ENCODE results near the gene ID3. TPM values are rescaled to one million over a fixed set of nuclear protein-coding genes. Genes with fewer than 3 reads are reported as not detected.

ID3 gene
- total and polyA plus RNA-seq, 9 of the 15 experiments (the other 6 are each of a cell fraction or from before 2014, with no cell fraction given) = 6.8 to 59.8 (median 23.5) TPM

DNA sequence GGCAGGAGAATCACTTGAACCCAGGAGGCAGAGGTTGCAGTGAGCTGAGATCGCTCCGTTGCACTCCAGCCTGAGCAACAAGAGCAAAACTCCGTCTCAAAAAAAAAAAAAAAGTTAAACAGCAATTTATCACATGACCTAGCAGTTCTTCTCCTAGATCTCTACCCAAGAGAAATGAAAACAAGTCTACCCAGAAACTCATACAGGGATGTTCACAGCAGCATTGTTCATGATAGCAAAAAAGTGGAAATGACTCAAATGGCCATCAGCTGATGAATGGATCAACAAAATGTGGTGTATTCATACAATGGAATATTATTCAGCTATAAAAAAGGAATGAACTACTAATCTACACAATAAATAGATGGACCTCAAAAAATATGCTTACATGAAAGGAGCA lies 12.2 kb upstream of the ID3 start (continued):
- TF ChIP-seq, protein P1, sequence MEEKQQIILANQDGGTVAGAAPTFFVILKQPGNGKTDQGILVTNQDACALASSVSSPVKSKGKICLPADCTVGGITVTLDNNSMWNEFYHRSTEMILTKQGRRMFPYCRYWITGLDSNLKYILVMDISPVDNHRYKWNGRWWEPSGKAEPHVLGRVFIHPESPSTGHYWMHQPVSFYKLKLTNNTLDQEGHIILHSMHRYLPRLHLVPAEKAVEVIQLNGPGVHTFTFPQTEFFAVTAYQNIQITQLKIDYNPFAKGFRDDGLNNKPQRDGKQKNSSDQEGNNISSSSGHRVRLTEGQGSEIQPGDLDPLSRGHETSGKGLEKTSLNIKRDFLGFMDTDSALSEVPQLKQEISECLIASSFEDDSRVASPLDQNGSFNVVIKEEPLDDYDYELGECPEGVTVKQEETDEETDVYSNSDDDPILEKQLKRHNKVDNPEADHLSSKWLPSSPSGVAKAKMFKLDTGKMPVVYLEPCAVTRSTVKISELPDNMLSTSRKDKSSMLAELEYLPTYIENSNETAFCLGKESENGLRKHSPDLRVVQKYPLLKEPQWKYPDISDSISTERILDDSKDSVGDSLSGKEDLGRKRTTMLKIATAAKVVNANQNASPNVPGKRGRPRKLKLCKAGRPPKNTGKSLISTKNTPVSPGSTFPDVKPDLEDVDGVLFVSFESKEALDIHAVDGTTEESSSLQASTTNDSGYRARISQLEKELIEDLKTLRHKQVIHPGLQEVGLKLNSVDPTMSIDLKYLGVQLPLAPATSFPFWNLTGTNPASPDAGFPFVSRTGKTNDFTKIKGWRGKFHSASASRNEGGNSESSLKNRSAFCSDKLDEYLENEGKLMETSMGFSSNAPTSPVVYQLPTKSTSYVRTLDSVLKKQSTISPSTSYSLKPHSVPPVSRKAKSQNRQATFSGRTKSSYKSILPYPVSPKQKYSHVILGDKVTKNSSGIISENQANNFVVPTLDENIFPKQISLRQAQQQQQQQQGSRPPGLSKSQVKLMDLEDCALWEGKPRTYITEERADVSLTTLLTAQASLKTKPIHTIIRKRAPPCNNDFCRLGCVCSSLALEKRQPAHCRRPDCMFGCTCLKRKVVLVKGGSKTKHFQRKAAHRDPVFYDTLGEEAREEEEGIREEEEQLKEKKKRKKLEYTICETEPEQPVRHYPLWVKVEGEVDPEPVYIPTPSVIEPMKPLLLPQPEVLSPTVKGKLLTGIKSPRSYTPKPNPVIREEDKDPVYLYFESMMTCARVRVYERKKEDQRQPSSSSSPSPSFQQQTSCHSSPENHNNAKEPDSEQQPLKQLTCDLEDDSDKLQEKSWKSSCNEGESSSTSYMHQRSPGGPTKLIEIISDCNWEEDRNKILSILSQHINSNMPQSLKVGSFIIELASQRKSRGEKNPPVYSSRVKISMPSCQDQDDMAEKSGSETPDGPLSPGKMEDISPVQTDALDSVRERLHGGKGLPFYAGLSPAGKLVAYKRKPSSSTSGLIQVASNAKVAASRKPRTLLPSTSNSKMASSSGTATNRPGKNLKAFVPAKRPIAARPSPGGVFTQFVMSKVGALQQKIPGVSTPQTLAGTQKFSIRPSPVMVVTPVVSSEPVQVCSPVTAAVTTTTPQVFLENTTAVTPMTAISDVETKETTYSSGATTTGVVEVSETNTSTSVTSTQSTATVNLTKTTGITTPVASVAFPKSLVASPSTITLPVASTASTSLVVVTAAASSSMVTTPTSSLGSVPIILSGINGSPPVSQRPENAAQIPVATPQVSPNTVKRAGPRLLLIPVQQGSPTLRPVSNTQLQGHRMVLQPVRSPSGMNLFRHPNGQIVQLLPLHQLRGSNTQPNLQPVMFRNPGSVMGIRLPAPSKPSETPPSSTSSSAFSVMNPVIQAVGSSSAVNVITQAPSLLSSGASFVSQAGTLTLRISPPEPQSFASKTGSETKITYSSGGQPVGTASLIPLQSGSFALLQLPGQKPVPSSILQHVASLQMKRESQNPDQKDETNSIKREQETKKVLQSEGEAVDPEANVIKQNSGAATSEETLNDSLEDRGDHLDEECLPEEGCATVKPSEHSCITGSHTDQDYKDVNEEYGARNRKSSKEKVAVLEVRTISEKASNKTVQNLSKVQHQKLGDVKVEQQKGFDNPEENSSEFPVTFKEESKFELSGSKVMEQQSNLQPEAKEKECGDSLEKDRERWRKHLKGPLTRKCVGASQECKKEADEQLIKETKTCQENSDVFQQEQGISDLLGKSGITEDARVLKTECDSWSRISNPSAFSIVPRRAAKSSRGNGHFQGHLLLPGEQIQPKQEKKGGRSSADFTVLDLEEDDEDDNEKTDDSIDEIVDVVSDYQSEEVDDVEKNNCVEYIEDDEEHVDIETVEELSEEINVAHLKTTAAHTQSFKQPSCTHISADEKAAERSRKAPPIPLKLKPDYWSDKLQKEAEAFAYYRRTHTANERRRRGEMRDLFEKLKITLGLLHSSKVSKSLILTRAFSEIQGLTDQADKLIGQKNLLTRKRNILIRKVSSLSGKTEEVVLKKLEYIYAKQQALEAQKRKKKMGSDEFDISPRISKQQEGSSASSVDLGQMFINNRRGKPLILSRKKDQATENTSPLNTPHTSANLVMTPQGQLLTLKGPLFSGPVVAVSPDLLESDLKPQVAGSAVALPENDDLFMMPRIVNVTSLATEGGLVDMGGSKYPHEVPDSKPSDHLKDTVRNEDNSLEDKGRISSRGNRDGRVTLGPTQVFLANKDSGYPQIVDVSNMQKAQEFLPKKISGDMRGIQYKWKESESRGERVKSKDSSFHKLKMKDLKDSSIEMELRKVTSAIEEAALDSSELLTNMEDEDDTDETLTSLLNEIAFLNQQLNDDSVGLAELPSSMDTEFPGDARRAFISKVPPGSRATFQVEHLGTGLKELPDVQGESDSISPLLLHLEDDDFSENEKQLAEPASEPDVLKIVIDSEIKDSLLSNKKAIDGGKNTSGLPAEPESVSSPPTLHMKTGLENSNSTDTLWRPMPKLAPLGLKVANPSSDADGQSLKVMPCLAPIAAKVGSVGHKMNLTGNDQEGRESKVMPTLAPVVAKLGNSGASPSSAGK (IDR thresholded peaks at IDR 0.05) = 0 out of 2 replicates have a peak, but pooled peaks have one; percentile 12
- TF ChIP-seq TFE3 (CRISPR knock-in tag; IDR thresholded peaks at IDR 0.05) = peak; percentile 49
- no peak for TF ChIP-seq PHB (CRISPR knock-in tag; IDR thresholded peaks at IDR 0.05)
- TF ChIP-seq SP2 (IDR thresholded peaks at IDR 0.05; ENCODE audit: extremely low read depth, low read depth, low read length, poor library complexity, severe bottlenecking) = no peak
- TF ChIP-seq MXD1 (CRISPR knock-in tag; IDR thresholded peaks at IDR 0.05; ENCODE audit: borderline replicate concordance, poor library complexity, severe bottlenecking) = no peak
- no peak for TF ChIP-seq ARID3A (IDR thresholded peaks at IDR 0.05; ENCODE audit: borderline replicate concordance, low read depth, low read length)
- no peak for TF ChIP-seq E2F5 (CRISPR knock-in tag; IDR thresholded peaks at IDR 0.05)
- no peak for TF ChIP-seq ZNF311 (CRISPR knock-in tag; IDR thresholded peaks at IDR 0.05)
- no peak for TF ChIP-seq SAFB2 (IDR thresholded peaks at IDR 0.05; ENCODE audit: borderline replicate concordance, low read depth, low read length, severe bottlenecking)
- TF ChIP-seq MCM3 (IDR thresholded peaks at IDR 0.05) = no peak
- 0 out of 2 replicates have a peak, but pooled peaks have one; percentile 22 for TF ChIP-seq MAFG (tag; conservative IDR thresholded peaks at IDR 0.05)
